ENCODE measurements around the gene UXS1.

DNA sequence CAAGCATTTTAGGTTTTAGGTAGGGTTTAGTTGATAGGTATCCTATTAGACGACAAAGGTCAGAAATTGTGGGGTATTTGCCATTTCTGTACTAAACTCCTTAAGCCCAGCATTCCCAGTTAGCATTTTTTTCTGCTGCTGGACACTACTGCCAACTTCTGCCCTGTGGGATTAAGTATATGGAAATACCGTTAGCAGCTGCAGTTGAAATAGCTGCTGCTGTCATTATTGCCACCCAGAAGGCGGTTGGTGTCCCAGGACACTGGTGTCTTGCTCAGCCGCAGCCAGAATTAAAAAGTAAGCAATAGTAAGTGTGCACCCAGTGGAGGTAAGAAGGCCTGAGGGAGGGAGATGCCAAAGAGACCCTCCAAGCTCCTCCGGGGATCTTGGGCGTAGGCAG is 1.9 kb upstream of the UXS1 start:
- TF ChIP-seq POLR2A (IDR thresholded peaks at IDR 0.05) = no peak
- TF ChIP-seq, protein P1, sequence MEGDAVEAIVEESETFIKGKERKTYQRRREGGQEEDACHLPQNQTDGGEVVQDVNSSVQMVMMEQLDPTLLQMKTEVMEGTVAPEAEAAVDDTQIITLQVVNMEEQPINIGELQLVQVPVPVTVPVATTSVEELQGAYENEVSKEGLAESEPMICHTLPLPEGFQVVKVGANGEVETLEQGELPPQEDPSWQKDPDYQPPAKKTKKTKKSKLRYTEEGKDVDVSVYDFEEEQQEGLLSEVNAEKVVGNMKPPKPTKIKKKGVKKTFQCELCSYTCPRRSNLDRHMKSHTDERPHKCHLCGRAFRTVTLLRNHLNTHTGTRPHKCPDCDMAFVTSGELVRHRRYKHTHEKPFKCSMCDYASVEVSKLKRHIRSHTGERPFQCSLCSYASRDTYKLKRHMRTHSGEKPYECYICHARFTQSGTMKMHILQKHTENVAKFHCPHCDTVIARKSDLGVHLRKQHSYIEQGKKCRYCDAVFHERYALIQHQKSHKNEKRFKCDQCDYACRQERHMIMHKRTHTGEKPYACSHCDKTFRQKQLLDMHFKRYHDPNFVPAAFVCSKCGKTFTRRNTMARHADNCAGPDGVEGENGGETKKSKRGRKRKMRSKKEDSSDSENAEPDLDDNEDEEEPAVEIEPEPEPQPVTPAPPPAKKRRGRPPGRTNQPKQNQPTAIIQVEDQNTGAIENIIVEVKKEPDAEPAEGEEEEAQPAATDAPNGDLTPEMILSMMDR (IDR thresholded peaks at IDR 0.05) = no peak
